Astrocyte of the spinal cord (primary cell): ENCODE data around the gene SPACA4.

ENCODE experiments used
- DNase-seq: peaks from one replicate; pipeline ENCODE4 v3.0.0; 2011; ENCODE audit warnings: low read depth, low spot score
- H3K4me3 ChIP-seq: 2 replicates; pipeline ENCODE4 v1.5.1; 2011; ENCODE audit warnings: low read depth, mild to moderate bottlenecking, low read length, moderate library complexity
- CTCF ChIP-seq: IDR thresholded peaks from 2 replicates; pipeline ENCODE4 v1.5.1; 2012; ENCODE audit warnings: low read depth, mild to moderate bottlenecking, low read length, inconsistent platforms
- in situ Hi-C: cut with HindIII; loops from 2 replicates; pipeline ENCODE4 v1.10.0; 2017; ENCODE audit warnings: low sequenced_read_pairs

The SPACA4 gene

GRCh38 chr19:48633148-48634035 is 26.9 kb downstream of the SPACA4 start:
- no peak for TF ChIP-seq CTCF
- in situ Hi-C loops, result no loop called here
- no peak overlapping the region for H3K4me3 ChIP-seq
- DNase-seq, result no peak

GRCh38 chr19:48634036-48634342 is 27.4 kb downstream of the SPACA4 start:
- no peak for TF ChIP-seq CTCF
- H3K4me3 ChIP-seq, result no peak overlapping the region
- no peak for DNase-seq
- in situ Hi-C loops, result no loop called here

GRCh38 chr19:48634424-48635262 is 28.1 kb downstream of the SPACA4 start:
- TF ChIP-seq CTCF, result no peak
- H3K4me3 ChIP-seq, result no peak overlapping the region
- in situ Hi-C loops, result no loop called here
- DNase-seq, result peak; percentile 95

- in situ Hi-C loops, result no loop called here
- TF ChIP-seq CTCF, result no peak
- peak overlapping the region; percentile 54 for H3K4me3 ChIP-seq
- no peak for DNase-seq
Measured at GRCh38 chr19:48635263-48635965, 28.9 kb downstream of the SPACA4 start.

GRCh38 chr19:48635966-48636858 is 29.7 kb downstream of the SPACA4 start:
- H3K4me3 ChIP-seq, result peak overlapping the region; percentile 54
- no peak for DNase-seq
- in situ Hi-C loops, result no loop called here
- TF ChIP-seq CTCF, result no peak
